ENCODE results near the gene MTA3.

The MTA3 gene

DNA sequence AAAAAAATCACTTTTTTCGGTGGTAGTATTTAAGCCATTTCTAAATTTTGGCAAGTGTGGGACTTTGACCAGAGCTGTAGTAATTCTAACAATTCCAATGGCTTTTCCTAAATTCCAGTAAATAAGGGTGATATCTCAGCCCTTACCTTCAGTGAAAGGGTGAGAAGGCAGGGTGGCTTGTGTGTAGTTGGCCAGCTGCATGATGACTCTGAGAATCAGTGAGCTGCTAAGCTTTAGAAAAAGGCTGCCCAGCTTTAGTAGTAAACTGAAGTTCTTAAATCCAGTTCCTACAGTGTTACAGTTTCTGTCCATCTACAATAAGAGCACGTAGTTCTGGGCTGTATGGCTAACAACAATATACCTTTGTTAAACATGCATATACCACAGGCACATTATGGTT lies 153.5 kb downstream of the MTA3 start:
- Histone ChIP-seq H4K20me1 (ENCODE audit: insufficient read depth, low read length, poor library complexity, severe bottlenecking) (no peaks in the 10 kb centered on the region), H3K27me3 (ENCODE audit: insufficient read depth, low read length, poor library complexity, severe bottlenecking) (no peaks in the 10 kb centered on the region), H3K9me3 (ENCODE audit: insufficient read depth, low read depth, low read length) (no peaks in the 10 kb centered on the region), H3K9me2 (replicated peaks; ENCODE audit: low read depth, low read length) (no peaks in the 10 kb centered on the region), H3K4me3 (ENCODE audit: low read length, poor library complexity, severe bottlenecking) (no peak overlapping the region), H3K9ac (ENCODE audit: low read depth, low read length, poor library complexity, severe bottlenecking) (no peak overlapping the region), H3K79me2 (ENCODE audit: insufficient read depth, low read length) (no peaks in the 10 kb centered on the region), H3K4me1 (ENCODE audit: insufficient read depth, low read length, poor library complexity, severe bottlenecking) (no peaks in the 10 kb centered on the region), H2AFZ (ENCODE audit: low read length) (no peak overlapping the region), H3K36me3 (ENCODE audit: insufficient read depth, low read length) (no peaks in the 10 kb centered on the region), H3F3A (ENCODE audit: low read depth) (no peaks in the 10 kb centered on the region), H3K4me2 (ENCODE audit: low read depth, low read length, poor library complexity, severe bottlenecking) (no peak overlapping the region)
- no peak for TF ChIP-seq EZH2phosphoT487 (IDR thresholded peaks at IDR 0.05; ENCODE audit: borderline replicate concordance)
- TF ChIP-seq, protein P1, sequence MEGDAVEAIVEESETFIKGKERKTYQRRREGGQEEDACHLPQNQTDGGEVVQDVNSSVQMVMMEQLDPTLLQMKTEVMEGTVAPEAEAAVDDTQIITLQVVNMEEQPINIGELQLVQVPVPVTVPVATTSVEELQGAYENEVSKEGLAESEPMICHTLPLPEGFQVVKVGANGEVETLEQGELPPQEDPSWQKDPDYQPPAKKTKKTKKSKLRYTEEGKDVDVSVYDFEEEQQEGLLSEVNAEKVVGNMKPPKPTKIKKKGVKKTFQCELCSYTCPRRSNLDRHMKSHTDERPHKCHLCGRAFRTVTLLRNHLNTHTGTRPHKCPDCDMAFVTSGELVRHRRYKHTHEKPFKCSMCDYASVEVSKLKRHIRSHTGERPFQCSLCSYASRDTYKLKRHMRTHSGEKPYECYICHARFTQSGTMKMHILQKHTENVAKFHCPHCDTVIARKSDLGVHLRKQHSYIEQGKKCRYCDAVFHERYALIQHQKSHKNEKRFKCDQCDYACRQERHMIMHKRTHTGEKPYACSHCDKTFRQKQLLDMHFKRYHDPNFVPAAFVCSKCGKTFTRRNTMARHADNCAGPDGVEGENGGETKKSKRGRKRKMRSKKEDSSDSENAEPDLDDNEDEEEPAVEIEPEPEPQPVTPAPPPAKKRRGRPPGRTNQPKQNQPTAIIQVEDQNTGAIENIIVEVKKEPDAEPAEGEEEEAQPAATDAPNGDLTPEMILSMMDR (conservative IDR thresholded peaks at IDR 0.05; ENCODE audit: low read length): no peak

DNA sequence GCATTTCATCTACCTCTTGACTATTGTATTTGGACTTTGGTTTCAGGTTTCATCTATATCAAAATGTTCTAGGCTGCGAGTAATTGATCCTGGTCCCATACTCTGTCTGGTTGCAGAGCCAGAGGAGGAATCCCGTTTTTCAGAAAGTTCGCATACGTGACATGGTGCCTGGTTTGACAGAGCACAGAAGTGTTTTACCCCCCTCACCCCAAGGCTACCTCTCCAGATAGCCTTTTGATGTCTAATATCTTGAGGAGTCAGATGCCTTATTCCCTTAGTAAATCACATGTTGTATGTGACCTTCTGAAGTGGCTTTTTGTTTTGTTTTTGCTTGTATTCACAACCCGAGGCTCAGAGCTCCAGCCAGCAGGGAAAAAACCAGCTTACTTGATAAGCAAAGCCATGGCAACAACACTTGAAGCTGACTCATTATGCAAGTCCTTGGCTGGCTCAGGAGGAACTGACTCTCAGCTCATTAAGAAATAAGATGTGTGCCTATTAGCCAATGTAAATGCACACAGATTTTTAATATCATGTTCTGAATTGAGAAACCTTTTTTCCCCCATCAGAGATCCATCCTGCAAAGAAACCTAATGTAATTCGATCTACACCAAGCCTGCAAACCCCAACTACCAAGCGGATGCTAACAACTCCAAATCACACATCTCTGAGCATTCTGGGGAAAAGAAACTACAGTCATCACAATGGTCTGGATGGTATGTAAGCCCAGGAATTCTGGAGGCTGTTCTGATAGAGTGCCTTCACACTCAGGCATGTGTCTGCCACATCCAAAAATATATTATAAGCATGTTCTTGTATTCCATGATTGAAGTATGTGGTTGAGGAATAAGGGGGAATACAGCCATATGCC lies 154.1 kb downstream of the MTA3 start:
- no peak overlapping the region for H3K9ac ChIP-seq (ENCODE audit: low read depth, low read length, poor library complexity, severe bottlenecking)
- H3K27me3 ChIP-seq (ENCODE audit: insufficient read depth, low read length, poor library complexity, severe bottlenecking): no peaks in the 10 kb centered on the region
- H4K20me1 ChIP-seq (ENCODE audit: insufficient read depth, low read length, poor library complexity, severe bottlenecking): no peaks in the 10 kb centered on the region
- H3K36me3 ChIP-seq (ENCODE audit: insufficient read depth, low read length): no peaks in the 10 kb centered on the region
- H3K4me1 ChIP-seq (ENCODE audit: insufficient read depth, low read length, poor library complexity, severe bottlenecking): no peaks in the 10 kb centered on the region
- H3K4me3 ChIP-seq (ENCODE audit: low read length, poor library complexity, severe bottlenecking): no peak overlapping the region
- H3K4me2 ChIP-seq (ENCODE audit: low read depth, low read length, poor library complexity, severe bottlenecking): no peak overlapping the region
- no peaks in the 10 kb centered on the region for H3K9me2 ChIP-seq (replicated peaks; ENCODE audit: low read depth, low read length)
- H3K9me3 ChIP-seq (ENCODE audit: insufficient read depth, low read depth, low read length): no peaks in the 10 kb centered on the region
- TF ChIP-seq EZH2phosphoT487 (IDR thresholded peaks at IDR 0.05; ENCODE audit: borderline replicate concordance): no peak
- TF ChIP-seq, protein P1 (conservative IDR thresholded peaks at IDR 0.05; ENCODE audit: low read length): no peak
- no peaks in the 10 kb centered on the region for H3K79me2 ChIP-seq (ENCODE audit: insufficient read depth, low read length)
- H3F3A ChIP-seq (ENCODE audit: low read depth): no peaks in the 10 kb centered on the region
- no peak overlapping the region for H2AFZ ChIP-seq (ENCODE audit: low read length)

DNA sequence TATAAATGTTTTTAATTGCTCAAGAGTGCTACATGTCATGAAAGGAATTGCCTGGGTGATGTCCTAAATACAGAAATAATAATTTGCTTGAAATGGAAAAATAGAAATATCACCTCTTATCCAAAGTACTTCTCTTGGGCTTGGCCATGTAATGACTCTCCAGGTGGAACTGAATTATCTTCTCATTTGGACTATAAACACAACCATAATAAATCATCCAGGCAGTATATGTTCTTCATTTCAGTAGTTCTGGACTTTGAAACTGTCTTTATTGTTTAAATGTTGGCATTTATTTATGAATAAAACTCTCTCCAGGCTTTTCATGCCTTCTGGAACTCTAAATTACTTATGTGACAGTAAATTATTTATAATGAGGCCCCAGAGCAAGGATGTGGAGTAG lies 155.0 kb downstream of the MTA3 start:
- Histone ChIP-seq H3K4me2 (ENCODE audit: low read depth, low read length, poor library complexity, severe bottlenecking) (no peak overlapping the region), H3K4me3 (ENCODE audit: low read length, poor library complexity, severe bottlenecking) (no peak overlapping the region), H3K36me3 (ENCODE audit: insufficient read depth, low read length) (no peaks in the 10 kb centered on the region)

More for the DNA sequence above, 155.0 kb downstream of the MTA3 start:
- Histone ChIP-seq H3K9me3 (ENCODE audit: insufficient read depth, low read depth, low read length) (no peaks in the 10 kb centered on the region), H3K4me1 (ENCODE audit: insufficient read depth, low read length, poor library complexity, severe bottlenecking) (no peaks in the 10 kb centered on the region), H4K20me1 (ENCODE audit: insufficient read depth, low read length, poor library complexity, severe bottlenecking) (no peaks in the 10 kb centered on the region), H3K9ac (ENCODE audit: low read depth, low read length, poor library complexity, severe bottlenecking) (no peak overlapping the region), H3K27me3 (ENCODE audit: insufficient read depth, low read length, poor library complexity, severe bottlenecking) (no peaks in the 10 kb centered on the region), H3K9me2 (replicated peaks; ENCODE audit: low read depth, low read length) (no peaks in the 10 kb centered on the region), H3K79me2 (ENCODE audit: insufficient read depth, low read length) (no peaks in the 10 kb centered on the region), H3F3A (ENCODE audit: low read depth) (no peaks in the 10 kb centered on the region), H2AFZ (ENCODE audit: low read length) (no peak overlapping the region)
- TF ChIP-seq EZH2phosphoT487 (IDR thresholded peaks at IDR 0.05; ENCODE audit: borderline replicate concordance): no peak
- TF ChIP-seq, protein P1 (conservative IDR thresholded peaks at IDR 0.05; ENCODE audit: low read length): no peak

All from Loucy (cell line).